AG08396 (cell line): ENCODE data around the gene ADGRG1.

Source experiments
- DNase-seq: peaks from one replicate; pipeline ENCODE4 v3.0.0; 2012; ENCODE audit warnings: low spot score, mixed read lengths

The ADGRG1 gene

DNA sequence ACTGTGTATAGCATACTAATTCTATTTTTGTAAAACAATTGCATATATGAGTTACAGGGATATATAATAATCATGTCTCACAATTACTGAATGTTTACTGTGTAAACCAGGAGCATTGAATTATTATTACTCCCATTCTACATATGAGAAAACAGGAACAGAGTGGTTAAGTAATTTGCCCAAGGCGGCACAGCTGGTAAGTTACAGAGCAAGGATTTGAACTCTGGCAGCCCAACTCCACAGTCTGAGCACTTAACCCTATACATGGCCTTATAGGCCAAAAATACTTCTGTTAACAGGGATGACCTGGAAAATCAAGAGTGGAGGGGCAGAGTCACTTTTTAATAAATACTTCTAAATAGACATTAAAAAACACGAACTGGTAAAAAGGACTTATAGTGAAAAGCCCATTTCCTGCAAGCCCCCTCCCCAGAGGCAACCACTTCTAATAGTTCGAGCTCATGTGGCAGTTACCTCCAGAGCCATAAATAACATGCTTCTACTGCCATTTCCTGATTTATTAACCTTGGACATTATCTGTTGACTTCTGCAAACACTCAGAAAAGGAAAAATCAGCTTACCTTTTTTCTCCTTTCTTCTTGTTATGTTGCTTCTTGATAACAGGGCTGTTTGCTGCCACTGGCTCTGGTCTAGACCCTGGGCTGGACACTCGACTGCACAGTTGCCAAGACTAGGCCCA lies 22.1 kb upstream of the ADGRG1 start:
- no peak for DNase-seq

DNA sequence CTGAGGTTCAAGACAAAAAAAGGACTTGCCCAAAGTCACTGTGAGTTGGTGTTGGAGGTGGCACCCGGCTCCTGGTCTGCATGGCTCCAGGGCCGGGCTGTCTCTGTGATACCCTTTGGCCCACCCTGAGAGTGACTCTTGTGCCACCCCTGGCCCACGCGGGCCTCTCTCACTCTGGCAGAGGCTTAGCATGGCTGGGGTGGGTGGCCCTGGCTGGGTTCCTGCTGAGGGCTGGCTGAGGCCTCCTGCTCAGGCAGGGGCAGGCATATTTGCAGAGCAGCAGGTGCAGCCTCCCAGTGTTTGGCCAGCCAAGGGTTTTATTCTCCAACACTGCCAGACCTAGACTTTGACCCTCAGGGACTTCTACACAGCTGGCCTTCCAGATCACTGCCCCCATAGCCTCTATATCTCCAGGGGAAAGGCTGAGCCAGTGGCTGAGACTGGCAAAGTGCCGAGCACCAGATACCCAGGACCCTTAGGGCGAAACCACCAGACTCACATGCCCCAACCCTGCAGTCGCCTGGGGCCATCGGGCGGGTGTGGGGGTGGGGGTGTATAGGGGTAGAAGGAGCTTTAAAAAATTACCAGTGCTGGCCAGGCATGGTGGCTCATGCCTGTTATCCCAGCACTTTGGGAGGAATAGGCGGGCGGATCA lies 21.5 kb upstream of the ADGRG1 start:
- DNase-seq, result no peak

DNA sequence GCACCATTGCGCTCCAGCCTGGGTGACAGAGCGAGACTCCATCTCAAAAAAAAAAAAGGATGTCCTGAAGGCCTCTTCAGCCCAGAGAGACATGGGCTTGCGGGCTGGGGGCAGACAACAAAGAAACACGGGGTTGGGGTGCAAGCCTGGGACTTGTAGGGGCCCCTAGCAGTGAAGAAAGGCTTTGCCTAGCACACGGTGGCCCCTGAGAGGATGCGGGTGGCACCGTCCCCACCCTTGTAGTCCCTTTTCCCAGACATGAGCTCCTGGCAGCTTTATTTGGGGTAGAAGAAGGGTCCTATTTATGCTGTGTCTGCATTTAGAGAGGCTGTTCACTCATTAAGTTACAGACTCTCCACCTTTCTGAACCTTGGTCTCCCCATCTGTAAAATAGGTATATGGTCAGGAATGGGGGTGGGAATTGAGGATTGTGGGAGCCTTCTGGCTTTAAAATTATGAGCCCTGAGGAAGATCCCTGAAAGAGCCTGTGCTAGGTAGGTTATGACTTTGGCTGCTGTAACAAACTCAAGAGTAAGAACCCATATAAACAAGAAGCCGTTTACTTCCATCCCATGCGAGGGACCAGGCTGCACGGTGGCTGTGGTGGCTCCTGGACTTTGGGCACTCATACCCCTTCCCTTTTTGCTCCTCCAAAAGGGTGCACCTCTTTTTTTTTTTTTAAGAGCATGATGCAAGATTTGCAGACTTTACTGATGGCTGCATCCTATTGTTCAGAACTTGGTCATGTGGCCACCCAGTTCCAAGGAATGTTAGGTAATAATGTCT lies 20.6 kb upstream of the ADGRG1 start:
- no peak for DNase-seq

DNA sequence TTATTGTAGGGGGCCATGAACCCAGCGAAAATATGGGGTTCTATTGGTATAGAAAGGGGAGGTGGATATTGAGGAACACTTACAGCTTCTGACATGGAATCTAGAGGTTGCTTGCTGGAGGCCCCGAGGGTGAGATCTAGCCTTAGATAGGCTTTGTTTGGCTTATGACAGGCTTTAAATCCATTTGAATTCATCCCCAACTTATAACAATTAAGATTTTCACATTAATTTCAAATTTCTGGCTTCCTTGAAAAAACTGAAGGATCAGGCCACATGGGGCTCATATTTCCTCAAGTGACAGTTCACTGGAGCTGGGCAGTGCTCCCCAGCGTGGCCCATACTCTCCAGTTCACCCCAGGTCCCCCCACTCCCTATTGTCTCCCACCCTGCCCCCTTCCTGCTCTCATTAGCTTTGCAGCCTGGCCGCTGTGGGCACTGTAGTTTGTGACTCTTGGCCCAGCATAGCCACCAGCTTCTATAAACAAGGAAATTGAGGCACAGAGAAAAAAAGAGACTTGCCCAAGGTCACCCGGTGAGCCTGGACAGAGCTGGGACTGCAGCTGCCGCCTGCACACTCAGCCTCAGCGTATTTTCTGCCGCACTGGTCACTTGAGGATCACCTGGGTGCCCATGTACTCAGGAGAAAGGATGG lies 19.8 kb upstream of the ADGRG1 start:
- DNase-seq, result no peak

DNA sequence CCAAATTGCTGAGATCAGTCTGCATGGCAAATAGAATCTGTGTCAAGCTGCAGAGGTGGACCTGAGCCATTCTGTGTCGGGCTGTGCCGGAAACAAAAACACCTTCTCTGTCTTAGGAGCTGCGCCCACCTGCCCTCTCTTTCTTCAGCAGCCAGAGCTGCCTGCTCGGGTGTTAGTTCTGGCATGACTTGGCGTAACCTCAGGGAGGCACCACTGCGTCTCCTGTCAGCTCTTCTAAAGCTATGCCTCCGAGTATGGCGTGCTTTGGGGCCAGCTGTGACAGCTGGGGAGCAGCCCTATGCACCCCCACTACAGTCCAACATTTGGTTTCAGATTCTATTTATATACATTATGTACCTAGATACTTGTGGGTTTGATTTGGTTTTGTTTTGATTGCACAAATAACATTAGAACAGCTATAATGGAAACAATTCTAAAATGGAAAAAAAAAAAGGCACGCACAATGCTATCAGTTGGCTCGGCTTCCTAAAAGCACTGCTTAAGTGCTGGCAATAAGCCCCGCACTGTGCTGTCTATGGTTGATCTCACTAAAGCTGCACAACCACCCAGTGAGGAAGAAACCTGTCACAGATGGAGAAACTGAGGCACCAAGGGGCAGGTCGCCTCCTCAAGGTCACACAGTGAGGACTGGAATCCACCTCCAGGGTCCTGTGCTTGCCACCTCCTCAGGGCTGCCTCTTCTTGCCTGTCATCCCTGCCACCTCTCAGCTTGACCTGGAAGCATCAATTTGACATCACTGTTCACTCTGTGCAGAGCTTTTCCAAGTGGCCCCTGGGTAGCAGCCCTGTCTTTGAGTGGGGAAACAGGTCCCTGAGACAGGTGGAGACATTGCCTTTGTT lies 18.7 kb upstream of the ADGRG1 start:
- DNase-seq, result no peak

DNA sequence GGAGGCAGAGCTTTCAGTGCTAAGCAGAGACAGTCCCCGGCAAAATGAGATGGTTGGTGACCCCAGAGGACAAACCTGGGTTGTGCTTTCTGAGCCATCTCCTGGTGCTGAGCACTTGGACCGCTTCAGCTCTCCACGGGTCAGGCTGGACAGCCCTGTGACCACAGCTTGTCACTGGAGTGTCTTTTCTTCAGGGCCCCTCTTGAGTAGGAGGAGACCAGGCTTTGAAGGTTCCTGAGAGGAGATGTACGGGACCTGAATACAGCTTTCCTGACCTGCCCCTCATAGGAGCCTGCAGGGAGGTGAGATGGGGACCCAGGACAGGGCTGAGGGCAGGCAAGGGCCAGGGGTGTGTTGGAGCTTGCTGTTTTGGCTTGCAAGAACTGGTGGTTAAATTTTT lies 17.8 kb upstream of the ADGRG1 start:
- DNase-seq, result no peak

DNA sequence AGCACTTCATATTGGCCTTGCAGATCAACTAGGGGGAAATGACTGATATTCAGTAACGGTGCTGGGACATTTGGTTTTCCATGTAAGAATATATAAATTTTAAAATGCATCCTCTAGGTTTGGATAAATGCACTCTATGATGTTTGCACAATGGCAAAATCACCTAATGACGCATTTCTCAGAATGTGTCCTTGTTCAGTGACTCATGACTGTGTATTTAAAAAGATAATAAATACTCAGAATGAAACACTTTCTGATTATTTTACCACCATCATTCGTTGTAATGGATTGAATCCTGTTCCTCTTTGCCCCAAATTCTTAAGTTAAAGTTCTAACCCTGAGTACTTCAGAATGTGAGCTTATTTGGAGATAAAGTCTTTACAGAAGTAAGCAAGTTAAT lies 17.2 kb upstream of the ADGRG1 start:
- DNase-seq, result peak; percentile 55

DNA sequence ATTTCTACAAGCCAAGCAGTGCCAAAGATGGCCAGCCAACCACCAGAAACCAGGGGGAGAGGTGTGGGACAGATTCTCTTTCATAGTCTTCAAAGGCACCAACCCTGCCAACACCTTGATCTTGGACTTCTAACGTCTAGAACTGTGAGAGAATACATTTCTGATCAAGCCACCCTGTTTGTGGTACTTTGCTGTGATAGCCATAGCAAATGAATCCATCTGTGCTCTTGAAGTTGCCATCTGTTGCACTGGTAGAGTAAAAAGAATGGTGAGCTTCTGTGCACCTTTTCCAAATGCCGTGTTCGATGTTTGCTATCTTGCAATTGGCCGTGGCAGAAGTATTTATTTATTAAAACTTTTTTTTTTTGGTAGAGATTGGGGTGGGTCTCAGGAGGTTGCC lies 16.7 kb upstream of the ADGRG1 start:
- no peak for DNase-seq

DNA sequence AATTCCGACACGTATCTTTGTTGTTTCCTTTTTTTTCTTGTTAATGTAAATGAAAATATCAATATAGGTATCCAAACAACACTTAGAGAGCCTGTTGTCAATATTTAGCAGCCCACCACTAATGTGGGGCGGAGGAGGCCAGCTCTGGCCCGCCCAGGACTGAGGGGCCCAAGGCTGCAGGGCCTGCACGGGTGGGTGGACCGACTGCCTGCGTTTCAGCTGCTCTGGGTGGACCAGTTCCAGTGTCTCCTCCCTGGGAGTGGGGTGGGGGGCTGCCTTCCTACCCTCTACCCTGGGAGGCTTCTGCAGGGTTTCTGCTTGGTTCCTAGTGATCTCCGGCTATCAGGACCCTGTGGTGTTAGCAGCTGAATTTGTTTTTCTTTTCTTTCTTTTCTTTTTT lies 15.9 kb upstream of the ADGRG1 start:
- no peak for DNase-seq

DNA sequence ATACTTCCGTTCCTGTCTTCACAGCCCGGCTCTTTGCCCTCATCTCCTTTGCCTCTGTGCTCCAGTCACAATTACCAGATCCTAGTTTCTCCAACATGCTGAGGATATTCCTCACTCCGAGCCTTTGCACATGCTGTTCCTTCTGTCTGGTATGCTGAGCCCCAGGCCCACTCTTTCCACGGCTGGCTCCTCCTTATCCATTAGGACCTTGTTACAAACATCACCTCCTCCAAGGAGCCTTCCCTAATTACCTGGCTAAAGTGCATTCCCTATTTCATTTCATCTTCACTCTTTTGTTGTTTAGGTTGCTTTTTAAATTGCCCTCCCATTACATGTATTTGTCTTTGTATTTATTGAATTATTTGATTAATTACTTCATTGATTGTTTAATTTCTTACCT lies 14.9 kb upstream of the ADGRG1 start:
- DNase-seq, result no peak

DNA sequence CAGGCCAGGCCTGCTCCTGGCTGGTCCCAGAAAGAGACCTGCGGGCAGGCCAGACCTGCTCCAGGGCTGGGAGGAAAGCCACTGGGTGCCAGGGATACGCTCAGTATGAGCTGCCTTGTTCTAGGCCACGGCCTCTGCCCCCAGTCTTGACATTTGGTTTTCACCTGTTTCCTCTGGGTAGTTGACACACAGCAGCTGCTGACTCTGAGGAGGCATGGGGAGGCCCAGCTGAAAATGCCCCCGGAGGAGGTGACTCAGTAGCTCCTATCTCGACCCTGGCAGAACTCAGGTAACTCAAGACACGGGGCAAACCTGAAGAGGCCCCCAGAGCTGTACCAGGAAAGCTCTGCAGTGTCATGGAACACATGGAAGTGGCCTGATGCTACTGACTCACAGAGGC lies 13.9 kb upstream of the ADGRG1 start:
- DNase-seq, result no peak

DNA sequence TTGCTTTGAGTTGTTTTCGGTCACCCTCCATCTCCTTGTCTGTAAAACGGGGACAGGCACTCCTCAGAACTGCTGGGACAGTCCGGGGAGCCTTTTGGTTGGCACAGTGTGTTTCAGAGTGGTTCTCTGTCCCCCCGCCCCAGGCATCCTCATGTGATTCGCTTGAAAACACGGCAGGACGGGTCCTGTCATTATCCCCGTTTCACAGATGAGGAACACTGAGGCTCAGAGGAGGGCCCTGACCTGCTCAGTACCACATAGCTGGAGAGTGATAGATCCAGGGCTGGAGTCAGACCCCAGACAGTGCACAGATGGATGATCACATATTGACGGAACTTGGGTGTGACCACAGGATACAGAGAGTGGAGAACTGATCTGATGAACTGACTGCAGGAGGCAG lies 13.5 kb upstream of the ADGRG1 start:
- DNase-seq, result no peak

DNA sequence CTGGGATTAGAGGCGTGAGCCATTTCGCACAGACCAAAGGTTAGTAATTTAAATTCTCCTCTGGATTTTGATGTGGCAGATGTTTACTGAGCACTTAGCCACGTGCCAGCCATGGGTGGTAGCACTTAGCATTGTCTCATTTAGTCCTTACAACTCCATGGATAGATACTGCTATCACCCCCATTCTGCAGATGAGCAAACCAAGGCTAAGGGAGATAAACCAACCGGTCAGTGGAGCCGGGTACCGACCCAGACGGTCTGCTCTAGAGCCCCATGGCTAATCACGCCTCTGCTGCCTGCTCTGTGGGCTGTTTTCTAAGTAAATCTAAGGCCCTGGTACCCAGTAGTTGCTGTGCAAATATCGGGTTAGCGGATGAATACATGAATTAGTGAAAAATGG lies 12.6 kb upstream of the ADGRG1 start:
- DNase-seq, result no peak

DNA sequence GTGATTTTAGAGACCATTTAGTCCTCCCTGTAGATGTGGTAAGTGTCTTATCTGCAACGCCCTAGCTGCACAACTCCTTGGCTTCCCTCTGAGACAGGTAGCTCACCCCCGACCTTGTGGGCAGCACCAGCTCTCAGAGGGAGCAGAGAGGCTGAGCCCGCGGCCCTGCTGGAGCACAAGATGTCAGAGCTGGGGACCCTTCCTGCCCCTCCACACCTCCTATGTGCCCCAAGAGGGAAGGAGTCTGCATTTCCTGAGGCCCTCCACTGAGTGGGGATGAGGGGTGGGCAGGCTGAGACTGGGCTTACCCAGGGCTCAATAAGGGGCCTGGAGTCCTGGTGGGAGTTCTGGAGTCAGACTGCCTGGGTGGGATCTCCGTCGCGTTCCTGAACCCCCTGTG lies 12.2 kb upstream of the ADGRG1 start:
- DNase-seq, result no peak

DNA sequence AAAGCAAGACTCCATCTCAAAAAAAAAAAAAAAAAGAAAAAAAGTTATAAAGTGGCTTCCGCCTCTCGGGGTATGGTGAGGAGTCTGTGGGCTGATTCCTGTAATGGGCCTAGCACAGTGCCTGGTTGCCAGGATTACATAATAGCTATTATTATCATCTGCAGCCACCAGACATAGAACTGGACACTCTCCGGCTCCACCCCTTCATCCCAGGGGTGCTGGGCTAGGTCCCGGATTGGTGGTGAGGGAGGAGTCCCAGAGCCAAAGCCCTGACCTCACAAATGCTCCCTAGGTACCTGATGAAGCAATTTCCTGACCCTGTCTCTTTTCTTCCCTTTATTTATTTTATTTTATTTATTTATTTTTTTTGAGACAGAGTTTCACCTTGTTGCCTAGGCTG lies 11.6 kb upstream of the ADGRG1 start:
- DNase-seq, result no peak

DNA sequence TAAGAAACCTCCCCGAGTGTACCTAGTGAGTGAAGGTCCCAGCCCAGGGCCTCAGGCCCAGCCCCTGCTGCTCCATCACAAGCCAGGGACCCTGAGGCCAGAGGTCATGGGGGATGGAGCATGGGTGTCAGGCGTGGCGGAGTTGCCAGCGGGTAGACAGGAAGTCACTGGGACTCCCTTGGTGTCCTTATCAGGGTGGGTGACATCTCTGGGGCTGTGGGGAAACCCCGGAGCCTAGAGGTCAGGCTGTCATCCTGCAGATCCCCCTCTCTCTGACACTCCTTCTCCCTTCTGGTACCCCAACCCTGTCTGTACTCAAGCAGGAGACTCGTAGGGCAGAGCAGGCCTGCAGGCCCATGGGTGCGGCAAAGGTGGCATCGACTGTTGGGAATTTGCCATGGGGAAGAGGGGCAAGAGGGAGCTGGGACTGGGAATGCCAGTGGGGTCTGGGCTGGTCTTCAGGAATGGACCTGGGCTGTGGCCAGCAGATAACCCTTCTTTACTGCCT lies 10.8 kb upstream of the ADGRG1 start:
- no peak for DNase-seq

DNA sequence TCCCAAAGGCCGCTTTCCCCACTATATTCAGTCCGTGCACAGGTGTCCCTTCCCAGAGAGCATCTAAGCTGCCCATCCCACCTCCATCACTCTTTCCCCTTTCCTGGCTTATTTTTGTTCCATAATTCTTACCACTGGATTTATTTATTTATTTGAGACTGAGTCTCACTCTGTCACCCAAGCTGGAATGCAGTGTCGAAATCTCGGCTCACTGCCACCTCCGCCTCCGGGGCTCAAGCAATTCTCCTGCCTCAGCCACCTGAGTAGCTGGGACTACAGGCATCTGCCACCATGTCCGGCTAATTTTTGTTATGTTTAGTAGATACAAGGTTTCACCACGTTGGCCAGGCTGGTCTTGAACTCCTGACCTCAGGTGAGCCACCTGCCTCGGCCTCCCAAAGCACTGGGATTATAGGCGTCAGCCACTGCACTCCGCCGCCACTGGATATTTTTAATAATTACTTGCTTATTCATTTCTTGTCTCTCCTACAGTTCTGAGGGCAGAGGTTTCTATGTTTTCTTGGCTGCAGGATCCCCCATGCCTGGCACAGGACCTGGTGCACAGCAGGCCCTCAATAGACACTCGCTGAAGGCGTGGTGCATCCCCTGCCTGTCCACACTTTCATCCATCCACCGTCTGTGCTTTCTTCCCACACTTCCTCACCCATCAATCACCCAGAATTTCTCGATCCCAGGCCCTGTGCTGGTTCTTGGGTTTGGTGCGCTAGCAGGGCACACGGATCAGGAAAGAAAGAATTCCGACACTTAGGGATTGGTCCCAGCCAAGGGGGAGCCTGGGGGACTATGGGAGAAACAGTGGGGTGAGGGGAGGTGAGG lies 9.9 kb upstream of the ADGRG1 start:
- DNase-seq, result no peak

DNA sequence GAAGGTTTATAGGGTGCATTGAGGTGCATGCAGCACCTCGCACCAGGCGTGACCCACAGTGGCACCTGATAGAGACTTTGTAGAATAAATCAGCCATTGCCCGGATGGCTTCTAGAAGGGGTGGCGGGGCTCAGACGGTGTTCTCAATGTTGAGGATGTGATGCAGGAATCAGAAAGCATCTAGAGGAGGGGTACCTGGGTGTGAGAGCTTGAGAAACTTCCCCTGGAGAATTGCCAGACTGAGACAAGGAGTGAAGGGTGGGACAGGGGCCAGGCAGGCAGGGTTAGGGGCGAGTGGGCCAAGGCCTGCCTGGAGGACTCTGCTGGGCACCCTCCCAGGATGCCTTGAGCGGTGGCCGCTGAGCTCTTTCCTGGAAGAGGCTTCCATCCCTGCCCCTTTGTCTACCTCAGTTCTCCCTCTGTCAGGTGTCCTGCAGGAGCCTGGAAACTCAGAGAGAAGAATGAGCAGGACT lies 9.3 kb upstream of the ADGRG1 start:
- no peak for DNase-seq

DNA sequence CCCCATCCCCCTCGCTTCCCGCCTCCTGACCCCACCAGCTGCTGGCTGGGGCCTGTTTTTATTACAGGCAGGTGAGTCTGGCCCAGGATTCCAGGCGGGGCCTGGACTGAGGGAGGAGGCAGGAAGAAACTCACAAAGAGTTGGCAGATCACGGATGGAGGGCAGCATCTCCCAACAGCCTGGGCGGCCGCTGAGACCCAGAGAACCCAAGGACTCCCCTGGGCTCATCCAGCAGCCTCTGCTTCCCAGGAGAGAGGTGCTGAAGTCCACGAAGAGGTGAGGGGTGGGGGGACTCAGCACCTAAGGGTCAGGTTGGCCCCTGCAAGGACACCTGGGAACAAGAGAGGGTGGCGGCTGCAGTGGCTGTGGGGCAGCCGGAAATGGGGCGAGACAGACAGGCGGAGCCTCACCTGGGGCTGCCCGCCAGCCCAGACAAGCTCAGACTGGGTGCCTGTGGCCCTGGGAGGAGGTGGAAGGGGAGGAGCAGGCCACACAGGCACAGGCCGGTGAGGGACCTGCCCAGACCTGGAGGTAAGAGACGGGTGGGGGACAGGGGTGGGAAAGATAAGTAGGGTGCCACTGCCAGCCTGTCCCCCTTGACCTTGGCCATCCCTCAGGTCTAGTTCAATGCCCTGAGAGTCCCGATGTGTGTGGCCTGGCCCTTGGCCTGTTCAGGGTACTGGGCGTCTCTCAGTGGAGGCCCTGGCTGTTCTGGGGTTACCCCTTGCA lies 8.7 kb upstream of the ADGRG1 start:
- no peak for DNase-seq
